ENCODE data around the gene FLOT1.

FLOT1 gene

DNA sequence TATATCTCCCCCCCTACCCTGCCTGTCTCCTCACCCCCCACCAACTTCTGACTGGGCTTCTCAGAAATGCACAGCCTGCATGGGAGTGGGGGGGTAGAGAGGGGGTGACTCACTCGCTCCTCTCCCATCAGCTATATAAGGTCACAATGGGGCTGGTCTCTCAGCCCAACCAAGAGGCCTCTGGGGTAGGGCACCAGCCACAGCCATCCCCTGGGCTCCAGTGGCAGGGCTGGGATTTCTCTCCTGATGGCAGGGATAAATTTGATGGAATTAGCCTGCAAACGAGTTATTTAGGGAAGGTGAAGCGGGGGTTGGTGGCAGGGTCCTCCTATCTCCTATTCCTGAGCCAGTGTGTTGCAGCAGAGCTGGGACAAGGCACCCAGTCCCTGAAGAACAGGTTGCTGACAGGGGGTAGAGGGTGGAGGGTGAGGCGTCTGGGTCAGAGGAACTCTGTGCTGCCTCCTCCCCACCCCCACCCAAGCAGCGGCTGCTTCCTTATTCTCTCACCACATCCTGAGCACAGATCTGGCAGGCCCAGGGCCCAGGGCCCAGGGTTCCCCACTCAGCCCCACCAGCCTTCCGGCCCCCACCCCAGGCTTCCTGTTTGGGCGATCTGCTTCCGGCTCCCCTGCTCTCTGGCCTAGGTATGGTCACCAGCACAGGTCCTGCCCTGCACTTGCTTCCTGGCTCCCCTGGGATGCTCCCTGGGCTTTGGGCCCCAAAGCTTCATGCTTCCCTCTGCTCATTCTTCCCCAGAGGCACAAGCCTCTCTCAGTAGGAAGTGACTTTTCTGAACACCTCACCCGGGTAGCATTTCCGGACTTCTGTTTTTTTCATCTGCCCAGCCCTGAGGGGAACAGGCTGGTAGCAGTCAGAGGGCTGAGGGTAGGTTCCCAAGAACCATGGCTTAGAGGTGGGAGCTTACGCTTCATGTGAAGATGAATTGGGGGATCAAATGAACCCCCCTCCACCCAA is 60.1 kb downstream of the FLOT1 start:
- Histone ChIP-seq H2AFZ (ENCODE audit: insufficient read depth, low read length, poor library complexity) (peak overlapping the region; percentile 17), H3K23ac (ENCODE audit: low read length) (no peak overlapping the region), H3K18ac (ENCODE audit: low read length) (peak overlapping the region; percentile 67), H2BK5ac (ENCODE audit: low read depth, low read length, poor library complexity) (peak overlapping the region; percentile 58), H3K79me2 (ENCODE audit: control insufficient read depth, insufficient read depth, low read length, poor library complexity) (peaks cover 38% of the 10 kb centered on the region), H3K4me3 (ENCODE audit: low read depth, low read length) (peak overlapping the region; percentile 57), H4K8ac (ENCODE audit: low read depth, low read length) (peak overlapping the region; percentile 74), H3K4me1 (ENCODE audit: control insufficient read depth in 1 of 2, insufficient read depth in 2 of 2, low read length in 2 of 2) (peaks cover 28 to 36% of the 10 kb centered on the region in 2 experiments), H3K14ac (ENCODE audit: low read length) (peak overlapping the region; percentile 71), H2BK12ac (ENCODE audit: low read length) (peak overlapping the region; percentile 53), H3K4ac (ENCODE audit: low read depth, low read length) (peak overlapping the region; percentile 66), H3K27ac (ENCODE audit: low read depth, low read length) (peak overlapping the region; percentile 81), H4K12ac (ENCODE audit: low read depth, low read length) (no peak overlapping the region), H3K9ac (ENCODE audit: low read length) (peak overlapping the region; percentile 67), H2BK120ac (ENCODE audit: insufficient read depth, low read length, poor library complexity) (peak overlapping the region; percentile 23), H3K4me2 (ENCODE audit: low read length) (peak overlapping the region; percentile 77), H4K91ac (ENCODE audit: low read depth, low read length) (peak overlapping the region; percentile 58), H3K79me1 (ENCODE audit: low read length) (peaks cover 24% of the 10 kb centered on the region), H2AK5ac (ENCODE audit: low read length) (peak overlapping the region; percentile 35), H3K36me3 (ENCODE audit: control insufficient read depth in 1 of 2, insufficient read depth in 2 of 2, low read length in 2 of 2) (peaks cover 23 to 32% of the 10 kb centered on the region in 2 experiments), H3K27me3 (ENCODE audit: insufficient read depth, low read length) (no peaks in the 10 kb centered on the region), H3K9me3 (ENCODE audit: insufficient read depth, low read depth, low read length) (no peaks in the 10 kb centered on the region)
- no CpG with 5 or more reads among the region's 11 CpGs for WGBS (ENCODE audit: extremely low coverage, insufficient coverage, insufficient read length)
- peak; percentile 52 to 71 for DNase-seq

DNA sequence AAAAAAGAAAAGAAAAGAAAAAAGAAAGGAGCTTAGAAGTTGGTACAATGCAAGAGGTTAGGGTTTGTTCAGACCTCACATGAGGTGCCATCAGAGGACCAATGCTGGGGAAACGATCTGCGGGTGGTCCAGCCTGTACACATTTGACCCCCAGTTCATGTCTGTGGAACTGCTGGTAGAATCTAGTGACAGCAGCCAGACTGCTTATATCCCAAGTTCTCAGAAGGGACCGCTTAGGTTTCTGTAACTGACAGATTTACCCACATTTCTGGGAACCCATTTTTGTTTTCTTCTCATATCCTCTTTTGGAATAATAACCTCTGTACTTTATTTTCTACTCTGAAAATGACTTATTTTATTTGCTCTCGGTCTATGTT is 60.7 kb downstream of the FLOT1 start:
- no peak overlapping the region for H3K4me3 ChIP-seq (ENCODE audit: low read depth, low read length)
- no peak overlapping the region for H3K14ac ChIP-seq (ENCODE audit: low read length)
- H3K9me3 ChIP-seq (ENCODE audit: insufficient read depth, low read depth, low read length): no peaks in the 10 kb centered on the region
- H2AK5ac ChIP-seq (ENCODE audit: low read length): no peak overlapping the region
- H3K79me2 ChIP-seq (ENCODE audit: control insufficient read depth, insufficient read depth, low read length, poor library complexity): peaks cover 36% of the 10 kb centered on the region
- no peak overlapping the region for H4K8ac ChIP-seq (ENCODE audit: low read depth, low read length)
- WGBS (ENCODE audit: extremely low coverage, insufficient coverage, insufficient read length): no CpG with 5 or more reads among the region's 4 CpGs
- H3K4me2 ChIP-seq (ENCODE audit: low read length): peak overlapping the region; percentile 77
- no peak overlapping the region for H4K12ac ChIP-seq (ENCODE audit: low read depth, low read length)
- no peak overlapping the region for H3K18ac ChIP-seq (ENCODE audit: low read length)
- H3K9ac ChIP-seq (ENCODE audit: low read length): no peak overlapping the region
- H3K27ac ChIP-seq (ENCODE audit: low read depth, low read length): no peak overlapping the region
- peaks cover 28 to 36% of the 10 kb centered on the region in 2 experiments for H3K4me1 ChIP-seq (ENCODE audit: control insufficient read depth in 1 of 2, insufficient read depth in 2 of 2, low read length in 2 of 2)
- H3K36me3 ChIP-seq (ENCODE audit: control insufficient read depth in 1 of 2, insufficient read depth in 2 of 2, low read length in 2 of 2): peaks cover 28 to 39% of the 10 kb centered on the region in 2 experiments
- H2BK5ac ChIP-seq (ENCODE audit: low read depth, low read length, poor library complexity): no peak overlapping the region
- H3K79me1 ChIP-seq (ENCODE audit: low read length): peaks cover 19% of the 10 kb centered on the region
- H3K27me3 ChIP-seq (ENCODE audit: insufficient read depth, low read length): no peaks in the 10 kb centered on the region
- H2BK120ac ChIP-seq (ENCODE audit: insufficient read depth, low read length, poor library complexity): no peak overlapping the region
- DNase-seq: no peak
- no peak overlapping the region for H4K91ac ChIP-seq (ENCODE audit: low read depth, low read length)
- H2BK12ac ChIP-seq (ENCODE audit: low read length): no peak overlapping the region
- H2AFZ ChIP-seq (ENCODE audit: insufficient read depth, low read length, poor library complexity): no peak overlapping the region
- no peak overlapping the region for H3K23ac ChIP-seq (ENCODE audit: low read length)
- H3K4ac ChIP-seq (ENCODE audit: low read depth, low read length): no peak overlapping the region

DNA sequence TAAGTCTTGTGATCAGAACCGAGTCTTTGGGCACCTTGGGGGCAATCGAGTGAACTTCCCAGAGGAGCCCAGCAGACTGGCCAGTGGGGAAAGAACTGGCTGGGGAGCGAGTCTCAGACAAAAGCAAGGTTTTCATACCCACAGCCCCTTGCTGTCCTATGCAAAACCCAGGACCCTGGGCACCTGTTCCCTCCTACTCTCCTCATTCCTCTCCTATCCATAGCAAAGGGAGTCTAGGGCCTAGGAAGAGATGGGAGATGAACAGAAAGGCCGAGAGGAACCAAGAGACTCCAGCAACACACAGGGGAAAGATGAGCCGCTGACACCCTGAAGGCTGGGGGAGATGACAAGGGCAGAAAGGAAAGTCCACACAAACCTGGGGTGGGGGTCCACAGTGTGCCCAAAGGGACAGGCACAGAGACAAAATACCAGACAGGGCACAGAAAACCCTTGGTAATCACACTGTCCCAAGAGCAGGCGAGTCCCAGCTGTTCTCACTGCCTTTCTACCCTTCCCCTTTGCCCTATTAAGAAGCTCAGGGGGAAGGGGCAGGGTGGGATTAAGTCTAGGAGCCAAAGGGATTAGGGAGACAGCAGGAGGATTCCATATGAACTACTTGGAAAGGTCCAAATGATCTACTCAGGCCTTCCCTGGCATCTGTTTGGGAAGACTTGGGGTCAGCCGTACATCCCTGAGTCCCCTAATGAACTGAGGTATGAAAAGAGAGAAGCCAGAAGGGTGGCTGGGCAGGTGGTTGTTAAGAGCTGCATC is 62.5 kb downstream of the FLOT1 start:
- Histone ChIP-seq H3K27me3 (ENCODE audit: insufficient read depth, low read length) (no peaks in the 10 kb centered on the region), H2BK5ac (ENCODE audit: low read depth, low read length, poor library complexity) (no peak overlapping the region), H2AK5ac (ENCODE audit: low read length) (no peak overlapping the region), H4K12ac (ENCODE audit: low read depth, low read length) (no peak overlapping the region), H3K79me2 (ENCODE audit: control insufficient read depth, insufficient read depth, low read length, poor library complexity) (peaks cover 20% of the 10 kb centered on the region), H2BK12ac (ENCODE audit: low read length) (no peak overlapping the region), H4K8ac (ENCODE audit: low read depth, low read length) (no peak overlapping the region), H3K4me1 (ENCODE audit: control insufficient read depth in 1 of 2, insufficient read depth in 2 of 2, low read length in 2 of 2) (peaks cover 16 to 23% of the 10 kb centered on the region in 2 experiments), H2BK120ac (ENCODE audit: insufficient read depth, low read length, poor library complexity) (no peak overlapping the region), H2AFZ (ENCODE audit: insufficient read depth, low read length, poor library complexity) (no peak overlapping the region), H3K79me1 (ENCODE audit: low read length) (peaks cover 8% of the 10 kb centered on the region), H3K9me3 (ENCODE audit: insufficient read depth, low read depth, low read length) (no peaks in the 10 kb centered on the region), H3K14ac (ENCODE audit: low read length) (no peak overlapping the region), H3K18ac (ENCODE audit: low read length) (no peak overlapping the region), H3K4ac (ENCODE audit: low read depth, low read length) (no peak overlapping the region), H3K9ac (ENCODE audit: low read length) (no peak overlapping the region), H4K91ac (ENCODE audit: low read depth, low read length) (no peak overlapping the region), H3K27ac (ENCODE audit: low read depth, low read length) (no peak overlapping the region), H3K23ac (ENCODE audit: low read length) (no peak overlapping the region), H3K4me2 (ENCODE audit: low read length) (no peak overlapping the region), H3K4me3 (ENCODE audit: low read depth, low read length) (no peak overlapping the region), H3K36me3 (ENCODE audit: control insufficient read depth in 1 of 2, insufficient read depth in 2 of 2, low read length in 2 of 2) (peaks cover 31 to 44% of the 10 kb centered on the region in 2 experiments)
- DNase-seq: no peak
- WGBS (ENCODE audit: extremely low coverage, insufficient coverage, insufficient read length): no CpG with 5 or more reads among the region's 7 CpGs

DNA sequence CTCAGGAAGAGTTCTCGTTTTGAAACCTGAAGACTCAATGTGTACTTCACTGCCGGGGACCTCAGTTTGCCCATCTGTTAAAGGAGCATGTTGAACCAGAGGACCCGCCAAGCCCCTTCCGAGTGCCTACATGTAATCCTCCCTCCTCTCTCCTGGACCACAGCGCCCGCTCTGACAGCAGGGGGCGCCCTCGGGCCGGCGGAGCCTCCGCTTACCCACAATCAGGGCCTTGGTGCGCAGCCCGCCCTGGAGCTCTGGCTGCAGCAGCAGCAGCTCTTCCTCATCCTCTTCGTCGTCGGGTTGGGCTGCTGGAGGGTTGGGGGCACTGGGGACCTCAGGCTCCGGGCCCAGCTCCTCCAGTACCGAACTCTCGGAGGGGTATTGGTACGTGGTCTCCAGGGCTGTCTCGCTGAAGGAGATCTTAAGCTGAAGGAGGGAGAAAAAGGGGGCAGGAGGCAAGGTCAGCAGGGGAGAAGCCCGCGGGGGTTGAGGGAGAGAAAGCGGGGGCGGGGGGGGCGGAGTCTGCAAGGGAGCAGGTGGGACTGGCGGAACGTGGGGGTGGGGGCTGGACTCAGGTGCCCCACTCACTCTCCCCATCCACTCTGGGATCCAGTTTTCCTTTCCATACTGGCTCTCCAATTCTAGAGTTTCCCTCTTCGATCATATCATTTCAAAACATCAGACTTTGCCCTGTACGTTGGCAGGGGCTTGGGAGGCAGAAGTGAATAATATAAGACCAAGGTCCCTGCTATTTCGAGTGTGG is 63.3 kb downstream of the FLOT1 start:
- Histone ChIP-seq H4K12ac (ENCODE audit: low read depth, low read length) (no peak overlapping the region), H3K9me3 (ENCODE audit: insufficient read depth, low read depth, low read length) (no peaks in the 10 kb centered on the region), H3K18ac (ENCODE audit: low read length) (no peak overlapping the region), H2BK12ac (ENCODE audit: low read length) (no peak overlapping the region), H4K8ac (ENCODE audit: low read depth, low read length) (no peak overlapping the region), H3K36me3 (ENCODE audit: control insufficient read depth in 1 of 2, insufficient read depth in 2 of 2, low read length in 2 of 2) (peaks cover 27 to 44% of the 10 kb centered on the region in 2 experiments), H3K4me1 (ENCODE audit: control insufficient read depth in 1 of 2, insufficient read depth in 2 of 2, low read length in 2 of 2) (peaks cover 13 to 17% of the 10 kb centered on the region in 2 experiments), H3K9ac (ENCODE audit: low read length) (no peak overlapping the region), H3K79me1 (ENCODE audit: low read length) (peaks cover 8% of the 10 kb centered on the region), H4K91ac (ENCODE audit: low read depth, low read length) (no peak overlapping the region), H3K4me3 (ENCODE audit: low read depth, low read length) (no peak overlapping the region), H2BK5ac (ENCODE audit: low read depth, low read length, poor library complexity) (no peak overlapping the region), H2AK5ac (ENCODE audit: low read length) (no peak overlapping the region), H2BK120ac (ENCODE audit: insufficient read depth, low read length, poor library complexity) (no peak overlapping the region), H3K4me2 (ENCODE audit: low read length) (no peak overlapping the region), H2AFZ (ENCODE audit: insufficient read depth, low read length, poor library complexity) (no peak overlapping the region), H3K27ac (ENCODE audit: low read depth, low read length) (no peak overlapping the region), H3K14ac (ENCODE audit: low read length) (no peak overlapping the region), H3K27me3 (ENCODE audit: insufficient read depth, low read length) (no peaks in the 10 kb centered on the region), H3K4ac (ENCODE audit: low read depth, low read length) (no peak overlapping the region), H3K23ac (ENCODE audit: low read length) (no peak overlapping the region), H3K79me2 (ENCODE audit: control insufficient read depth, insufficient read depth, low read length, poor library complexity) (peaks cover 14% of the 10 kb centered on the region)
- WGBS (ENCODE audit: extremely low coverage, insufficient coverage, insufficient read length): no CpG with 5 or more reads among the region's 31 CpGs
- DNase-seq: peak; percentile 76 to 85

All from trophoblast cell (in vitro differentiated cells and primary cell).